ENCODE measurements around the gene DNAJC17. TPM values are rescaled to one million over a fixed set of nuclear protein-coding genes. Genes with fewer than 3 reads are reported as not detected.
A peak's percentile ranks its signal among the peaks of the same experiment; 100 is the strongest.

The DNAJC17 gene
- total RNA-seq = 10 to 100 TPM; 36.2 to 64.9 (median 50.0) TPM
- total RNA-seq (2013) = 60.9 TPM

- H3K36me3 ChIP-seq (ENCODE audit: control insufficient read depth, insufficient read depth, low read length) = peaks cover 6% of the 10 kb centered on the region
- ATAC-seq = peak; percentile 96 to 100 (median 98)
- H3K9me3 ChIP-seq (ENCODE audit: control insufficient read depth, insufficient read depth, low read length) = no peaks in the 10 kb centered on the region
- peaks cover 19 to 21% of the 10 kb centered on the region in 2 donors for H3K4me1 Mint-ChIP-seq
- TF ChIP-seq CTCF (IDR thresholded peaks at IDR 0.05) = no peak
- H3K27ac Mint-ChIP-seq = peak within 1 kb of the TSS; percentile 97 to 98
- no peaks in the 10 kb centered on the region for H3K27me3 Mint-ChIP-seq (ENCODE audit: low read depth in 2 of 2)
- peak; percentile 88 to 97 for DNase-seq
- H3K9me3 Mint-ChIP-seq = no peaks in the 10 kb centered on the region
- H3K27ac ChIP-seq (ENCODE audit: low read length) = peak within 1 kb of the TSS; percentile 95
- peak within 1 kb of the TSS; percentile 99 for H3K4me3 ChIP-seq (ENCODE audit: low read length)
- H3K27me3 ChIP-seq (ENCODE audit: control insufficient read depth, insufficient read depth, low read length) = no peaks in the 10 kb centered on the region
- H3K36me3 Mint-ChIP-seq = no peaks in the 10 kb centered on the region
- peaks cover 20% of the 10 kb centered on the region for H3K4me1 ChIP-seq (ENCODE audit: control insufficient read depth, insufficient read depth, low read length)
- H3K4me3 Mint-ChIP-seq = peak within 1 kb of the TSS; percentile 100
- intact Hi-C loops (cut with micrococcal nuclease) = loop anchor here (1.0 to 2.0 kb wide), 3 partner anchors 42 to 112 kb away; partner anchors contain the start of genes RAD51 and RMDN3
- under 1% methylated on average over 64 of the region's 64 CpGs for WGBS (ENCODE audit: insufficient coverage)
Observed at GRCh38 chr15:40807028-40807887, at the start of gene DNAJC17, which contains the start of gene ZFYVE19. Gene DNAJC17, minus strand, starts transcription at chr15:40807473. Its CDS starts 27 bp downstream, at chr15:40807446. Gene ZFYVE19, plus strand, starts transcription at chr15:40807089. Its CDS starts 501 bp downstream, at chr15:40807590.

- 80% methylated on average over 7 of the region's 8 CpGs for WGBS (ENCODE audit: insufficient coverage)
- Mint-ChIP-seq H3K36me3 (no peaks in the 10 kb centered on the region), H3K9me3 (no peaks in the 10 kb centered on the region), H3K4me1 (peaks cover 0 to 6% of the 10 kb centered on the region in 2 donors), H3K27ac (no peak overlapping the region), H3K27me3 (ENCODE audit: low read depth in 2 of 2) (peaks cover 11 to 13% of the 10 kb centered on the region in 2 donors), H3K4me3 (no peak overlapping the region)
- no peak for TF ChIP-seq CTCF (IDR thresholded peaks at IDR 0.05)
- DNase-seq (no peak), ATAC-seq (no peak)
- Histone ChIP-seq H3K9me3 (ENCODE audit: control insufficient read depth, insufficient read depth, low read length) (no peaks in the 10 kb centered on the region), H3K27me3 (ENCODE audit: control insufficient read depth, insufficient read depth, low read length) (no peaks in the 10 kb centered on the region), H3K4me1 (ENCODE audit: control insufficient read depth, insufficient read depth, low read length) (peaks cover 14% of the 10 kb centered on the region), H3K36me3 (ENCODE audit: control insufficient read depth, insufficient read depth, low read length) (no peaks in the 10 kb centered on the region), H3K4me3 (ENCODE audit: low read length) (no peak overlapping the region), H3K27ac (ENCODE audit: low read length) (no peak overlapping the region)
- intact Hi-C loops (cut with micrococcal nuclease) = loop anchor here (1.0 to 5.0 kb wide), 3 partner anchors 38 to 326 kb away; partner anchors contain the start of gene VPS18
Observed at GRCh38 chr15:40856746-40857145, 49.5 kb upstream of the DNAJC17 start.

- H3K27ac ChIP-seq (ENCODE audit: low read length) = no peak overlapping the region
- H3K4me1 Mint-ChIP-seq = peaks cover 0 to 6% of the 10 kb centered on the region in 2 donors
- DNase-seq = no peak
- H3K4me1 ChIP-seq (ENCODE audit: control insufficient read depth, insufficient read depth, low read length) = peaks cover 14% of the 10 kb centered on the region
- H3K9me3 Mint-ChIP-seq = no peaks in the 10 kb centered on the region
- no peak overlapping the region for H3K4me3 Mint-ChIP-seq
- no peak for ATAC-seq
- no peaks in the 10 kb centered on the region for H3K36me3 ChIP-seq (ENCODE audit: control insufficient read depth, insufficient read depth, low read length)
- H3K9me3 ChIP-seq (ENCODE audit: control insufficient read depth, insufficient read depth, low read length) = no peaks in the 10 kb centered on the region
- H3K27me3 ChIP-seq (ENCODE audit: control insufficient read depth, insufficient read depth, low read length) = no peaks in the 10 kb centered on the region
- intact Hi-C loops (cut with micrococcal nuclease) = loop anchor here (5.0 kb wide), 2 partner anchors 167 to 327 kb away; no protein-coding TSS in a partner anchor
- H3K4me3 ChIP-seq (ENCODE audit: low read length) = no peak overlapping the region
- no peak for TF ChIP-seq CTCF (IDR thresholded peaks at IDR 0.05)
- 81% methylated on average over 12 of the region's 13 CpGs for WGBS (ENCODE audit: insufficient coverage)
- H3K27ac Mint-ChIP-seq = no peak overlapping the region
- H3K36me3 Mint-ChIP-seq = no peaks in the 10 kb centered on the region
- peaks cover 11 to 13% of the 10 kb centered on the region in 2 donors for H3K27me3 Mint-ChIP-seq (ENCODE audit: low read depth in 2 of 2)
Observed at GRCh38 chr15:40855706-40856234, 48.5 kb upstream of the DNAJC17 start.

Measured in natural killer cell (primary cell).